Retina (tissue), 1 donor: Measurements from ENCODE around the gene TP53AIP1.

ENCODE experiments used
- DNase-seq: peaks from one replicate; pipeline ENCODE4 v3.0.0-alpha.2; 2016

Gene TP53AIP1

GRCh38 chr11:128942817-128943427, at the start of gene TP53AIP1:
Gene TP53AIP1 (minus strand): TSS chr11:128942871. CDS start chr11:128937818, 5,053 bp downstream.
- DNase-seq, result peak; percentile 42

GRCh38 chr11:128988242-128988970, 45.7 kb upstream of the TP53AIP1 start:
- no peak for DNase-seq

GRCh38 chr11:128985880-128986279, 43.2 kb upstream of the TP53AIP1 start:
- no peak for DNase-seq

- no peak for DNase-seq
Observed at GRCh38 chr11:128983023-128983422, 40.4 kb upstream of the TP53AIP1 start.

GRCh38 chr11:128981254-128981653, 38.6 kb upstream of the TP53AIP1 start:
- DNase-seq, result no peak

- no peak for DNase-seq
Observed at GRCh38 chr11:128970598-128971190, 28.0 kb upstream of the TP53AIP1 start.

- DNase-seq, result no peak
Observed at GRCh38 chr11:128968916-128969315, 26.2 kb upstream of the TP53AIP1 start.

GRCh38 chr11:128967578-128967977, 24.9 kb upstream of the TP53AIP1 start:
- DNase-seq, result no peak

GRCh38 chr11:128965485-128965884, 22.8 kb upstream of the TP53AIP1 start:
- DNase-seq, result no peak

- no peak for DNase-seq
Observed at GRCh38 chr11:128964463-128964930, 21.8 kb upstream of the TP53AIP1 start.

- DNase-seq, result peak; percentile 17
Observed at GRCh38 chr11:128963744-128964325, 21.2 kb upstream of the TP53AIP1 start.

GRCh38 chr11:128962896-128963295, 20.2 kb upstream of the TP53AIP1 start:
- no peak for DNase-seq

- no peak for DNase-seq
Observed at GRCh38 chr11:128961645-128962044, 19.0 kb upstream of the TP53AIP1 start.

GRCh38 chr11:128957202-128957482, 14.5 kb upstream of the TP53AIP1 start:
- no peak for DNase-seq

- DNase-seq, result peak; percentile 71
Observed at GRCh38 chr11:128956401-128957201, 13.9 kb upstream of the TP53AIP1 start.

- DNase-seq, result no peak
Observed at GRCh38 chr11:128955636-128956035, 13.0 kb upstream of the TP53AIP1 start.

GRCh38 chr11:128953151-128953550, 10.5 kb upstream of the TP53AIP1 start:
- no peak for DNase-seq

- no peak for DNase-seq
Observed at GRCh38 chr11:128949791-128950454, 7.3 kb upstream of the TP53AIP1 start.

- no peak for DNase-seq
Observed at GRCh38 chr11:128948583-128948982, 5.9 kb upstream of the TP53AIP1 start.

GRCh38 chr11:128947773-128948172, 5.1 kb upstream of the TP53AIP1 start:
- DNase-seq, result no peak

- DNase-seq, result no peak
Observed at GRCh38 chr11:128946648-128947047, 4.0 kb upstream of the TP53AIP1 start.

- DNase-seq, result no peak
Observed at GRCh38 chr11:128943428-128943976, 831 bp upstream of the TP53AIP1 start.
